ENCODE results near the gene YTHDF1.

The YTHDF1 gene

DNA sequence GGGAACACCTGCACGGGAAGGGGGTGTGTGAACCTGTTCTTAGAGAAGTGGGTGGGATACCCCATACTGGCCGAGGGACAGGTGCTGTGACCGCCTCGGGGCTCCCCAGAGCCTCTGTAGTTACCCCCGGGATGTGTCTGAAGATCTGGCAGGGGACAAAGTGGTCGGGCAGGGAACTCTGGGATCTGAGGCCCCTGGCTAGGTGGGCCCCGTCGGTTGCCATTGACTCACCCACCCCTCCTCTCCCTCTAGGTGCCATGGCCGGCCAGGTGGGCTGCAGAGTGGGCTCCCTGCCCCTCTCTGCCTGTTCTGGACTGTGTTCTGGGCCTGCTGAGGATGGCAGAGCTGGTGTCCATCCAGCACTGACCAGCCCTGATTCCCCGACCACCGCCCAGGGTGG, 24.1 kb upstream of the YTHDF1 start:
- Histone ChIP-seq H3K27me3 (ENCODE audit: insufficient read depth, poor library complexity, severe bottlenecking) (peaks cover 19% of the 10 kb centered on the region), H3K9me3 (ENCODE audit: severe bottlenecking) (no peaks in the 10 kb centered on the region), H3K27ac (ENCODE audit: poor library complexity, severe bottlenecking) (no peak overlapping the region), H3K36me3 (ENCODE audit: low read depth) (no peaks in the 10 kb centered on the region), H3K4me3 (ENCODE audit: severe bottlenecking) (no peak overlapping the region), H3K4me1 (ENCODE audit: insufficient read depth, poor library complexity, severe bottlenecking) (no peaks in the 10 kb centered on the region)
- no peak for TF ChIP-seq CTCF (IDR thresholded peaks at IDR 0.05; ENCODE audit: poor library complexity, severe bottlenecking)
- DNase-seq (ENCODE audit: low spot score) (no peak), ATAC-seq (ENCODE audit: low read depth) (no peak)

DNA sequence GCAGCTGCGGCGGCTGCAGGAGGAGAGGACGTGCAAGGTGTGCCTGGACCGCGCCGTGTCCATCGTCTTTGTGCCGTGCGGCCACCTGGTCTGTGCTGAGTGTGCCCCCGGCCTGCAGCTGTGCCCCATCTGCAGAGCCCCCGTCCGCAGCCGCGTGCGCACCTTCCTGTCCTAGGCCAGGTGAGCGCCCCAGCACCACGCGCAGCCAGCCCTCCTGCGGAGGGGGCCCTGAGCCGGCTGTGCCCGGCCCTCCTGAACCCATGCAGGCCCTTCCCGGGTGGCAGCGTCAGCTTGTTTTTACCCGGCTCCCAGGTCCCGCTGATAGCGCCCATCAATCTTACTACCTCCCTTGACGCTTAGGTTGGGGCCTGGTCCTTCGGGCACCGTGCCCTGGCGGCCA, 23.5 kb upstream of the YTHDF1 start:
- no peaks in the 10 kb centered on the region for H3K9me3 ChIP-seq (ENCODE audit: severe bottlenecking)
- DNase-seq (ENCODE audit: low spot score) (no peak), ATAC-seq (ENCODE audit: low read depth) (no peak)
- no peak overlapping the region for H3K4me3 ChIP-seq (ENCODE audit: severe bottlenecking)
- no peaks in the 10 kb centered on the region for H3K4me1 ChIP-seq (ENCODE audit: insufficient read depth, poor library complexity, severe bottlenecking)
- no peak overlapping the region for H3K27ac ChIP-seq (ENCODE audit: poor library complexity, severe bottlenecking)
- H3K36me3 ChIP-seq (ENCODE audit: low read depth): no peaks in the 10 kb centered on the region
- TF ChIP-seq CTCF (IDR thresholded peaks at IDR 0.05; ENCODE audit: poor library complexity, severe bottlenecking): no peak
- peaks cover 13% of the 10 kb centered on the region for H3K27me3 ChIP-seq (ENCODE audit: insufficient read depth, poor library complexity, severe bottlenecking)

DNA sequence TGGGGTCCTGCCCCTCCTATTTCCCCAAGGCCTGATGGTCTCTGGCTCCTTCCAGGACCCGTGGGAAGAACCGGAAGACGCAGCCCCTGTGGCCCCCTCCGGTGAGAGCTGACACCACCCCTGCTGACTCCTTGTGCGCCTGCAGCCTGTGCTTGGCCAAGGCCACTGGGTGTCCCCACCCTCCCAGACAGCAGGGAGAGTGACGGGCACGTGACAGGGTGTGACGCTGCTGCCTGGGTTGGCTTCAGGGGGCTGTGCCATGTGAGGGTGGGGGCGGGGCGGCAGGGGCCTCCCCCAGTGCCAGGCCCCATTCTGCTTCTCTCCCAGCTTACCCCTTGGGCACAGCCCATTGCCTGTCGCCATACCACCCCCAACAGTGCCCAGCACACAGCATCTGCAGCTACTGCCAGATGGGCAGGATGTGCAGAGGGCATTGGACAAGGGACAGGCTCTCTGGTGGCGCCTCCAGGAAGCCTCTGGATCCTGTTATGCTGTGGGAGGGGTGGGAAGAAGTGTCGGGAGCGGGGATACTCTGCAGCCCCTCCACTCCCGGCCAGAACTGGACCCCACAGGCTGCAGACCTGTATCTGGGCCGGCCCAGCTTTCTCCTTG, 22.7 kb upstream of the YTHDF1 start:
- DNase-seq (ENCODE audit: low spot score): no peak
- Histone ChIP-seq H3K27ac (ENCODE audit: poor library complexity, severe bottlenecking) (no peak overlapping the region), H3K36me3 (ENCODE audit: low read depth) (no peaks in the 10 kb centered on the region), H3K9me3 (ENCODE audit: severe bottlenecking) (no peaks in the 10 kb centered on the region), H3K4me3 (ENCODE audit: severe bottlenecking) (no peak overlapping the region), H3K4me1 (ENCODE audit: insufficient read depth, poor library complexity, severe bottlenecking) (no peaks in the 10 kb centered on the region), H3K27me3 (ENCODE audit: insufficient read depth, poor library complexity, severe bottlenecking) (peaks cover 10% of the 10 kb centered on the region)
- TF ChIP-seq CTCF (IDR thresholded peaks at IDR 0.05; ENCODE audit: poor library complexity, severe bottlenecking): peak; percentile 31
- ATAC-seq (ENCODE audit: low read depth): no peak

DNA sequence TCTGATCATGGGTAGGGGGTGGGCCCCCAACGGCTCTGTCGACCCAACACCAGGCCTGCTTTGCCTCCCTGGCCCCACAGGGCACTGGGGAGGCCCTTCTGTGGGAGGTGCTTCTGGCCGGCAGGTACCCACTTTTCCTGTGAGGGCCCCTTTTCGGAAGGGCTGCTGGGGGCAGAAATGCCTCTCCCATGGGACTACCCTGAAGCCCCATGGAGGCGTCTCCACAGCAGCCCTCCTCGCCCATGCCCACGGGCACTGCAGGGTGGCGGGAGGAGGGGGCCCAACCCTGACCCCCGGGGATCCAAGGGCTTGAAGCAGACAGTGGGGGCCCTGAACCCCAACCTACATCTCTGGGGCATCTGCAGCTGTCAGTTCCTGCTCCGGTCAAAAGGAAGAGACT, 22.1 kb upstream of the YTHDF1 start:
- DNase-seq (ENCODE audit: low spot score) (no peak), ATAC-seq (ENCODE audit: low read depth) (no peak)
- Histone ChIP-seq H3K27ac (ENCODE audit: poor library complexity, severe bottlenecking) (no peak overlapping the region), H3K27me3 (ENCODE audit: insufficient read depth, poor library complexity, severe bottlenecking) (peaks cover 10% of the 10 kb centered on the region), H3K4me1 (ENCODE audit: insufficient read depth, poor library complexity, severe bottlenecking) (no peaks in the 10 kb centered on the region), H3K9me3 (ENCODE audit: severe bottlenecking) (no peaks in the 10 kb centered on the region), H3K4me3 (ENCODE audit: severe bottlenecking) (no peak overlapping the region), H3K36me3 (ENCODE audit: low read depth) (no peaks in the 10 kb centered on the region)
- TF ChIP-seq CTCF (IDR thresholded peaks at IDR 0.05; ENCODE audit: poor library complexity, severe bottlenecking): no peak

DNA sequence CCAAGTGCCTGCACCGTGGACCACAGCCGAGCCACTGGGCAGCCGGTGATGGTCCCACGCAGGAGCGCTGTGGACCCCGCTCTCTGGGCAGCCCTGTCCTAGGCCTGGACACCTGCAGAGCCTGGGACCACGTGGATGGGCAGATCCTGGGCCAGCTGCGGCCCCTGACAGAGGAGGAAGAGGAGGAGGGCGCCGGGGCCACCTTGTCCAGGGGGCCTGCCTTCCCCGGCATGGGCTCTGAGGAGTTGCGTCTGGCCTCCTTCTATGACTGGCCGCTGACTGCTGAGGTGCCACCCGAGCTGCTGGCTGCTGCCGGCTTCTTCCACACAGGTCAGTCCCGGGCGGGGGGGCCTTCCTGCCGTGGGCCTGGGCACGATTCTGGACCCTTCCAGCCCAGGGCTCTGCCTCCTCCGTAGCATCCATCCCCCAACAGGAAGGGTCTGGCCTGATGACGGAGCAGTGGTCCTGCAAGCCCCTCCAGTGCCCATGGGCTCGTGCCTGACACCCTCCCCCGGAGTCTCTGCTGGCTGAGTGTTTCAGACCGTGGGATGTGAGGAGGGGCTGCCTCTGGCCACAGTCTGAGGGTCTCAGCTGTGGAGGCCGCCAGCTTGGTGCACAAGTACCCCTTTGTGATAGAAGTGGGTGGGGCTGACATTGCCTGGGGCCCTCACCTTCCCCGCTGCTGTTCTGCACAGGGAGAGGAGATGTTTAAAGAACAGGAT, 20.3 kb upstream of the YTHDF1 start:
- peaks cover 1% of the 10 kb centered on the region for H3K27me3 ChIP-seq (ENCODE audit: insufficient read depth, poor library complexity, severe bottlenecking)
- no peak overlapping the region for H3K27ac ChIP-seq (ENCODE audit: poor library complexity, severe bottlenecking)

More for the DNA sequence above, 20.3 kb upstream of the YTHDF1 start:
- H3K9me3 ChIP-seq (ENCODE audit: severe bottlenecking): no peaks in the 10 kb centered on the region
- H3K4me1 ChIP-seq (ENCODE audit: insufficient read depth, poor library complexity, severe bottlenecking): peaks cover 5% of the 10 kb centered on the region
- H3K4me3 ChIP-seq (ENCODE audit: severe bottlenecking): no peak overlapping the region
- no peaks in the 10 kb centered on the region for H3K36me3 ChIP-seq (ENCODE audit: low read depth)
- no peak for TF ChIP-seq CTCF (IDR thresholded peaks at IDR 0.05; ENCODE audit: poor library complexity, severe bottlenecking)
- ATAC-seq (ENCODE audit: low read depth) (no peak), DNase-seq (ENCODE audit: low spot score) (no peak)

All from RWPE2 (cell line).